Fibroblast of skin of back (primary cell): ENCODE measurements around the gene ATRNL1.
"Not testable (repeated sequence)": the region's sequence is repeated elsewhere in the genome, so short reads cannot be mapped to it uniquely, and the experiment has no call there.

Source experiments
- DNase-seq: peaks from one replicate; pipeline ENCODE4 v3.0.0-alpha.2; 2013

The ATRNL1 gene

GRCh38 chr10:115091161-115091560 is 2.0 kb upstream of the ATRNL1 start:
- DNase-seq = no peak

- no peak for DNase-seq
Measured at GRCh38 chr10:115092258-115092554, 959 bp upstream of the ATRNL1 start.

GRCh38 chr10:115092555-115093285 is 445 bp upstream of the ATRNL1 start:
- peak; percentile 55 for DNase-seq

GRCh38 chr10:115093776-115094408 is 727 bp downstream of the ATRNL1 start:
- DNase-seq = no peak

GRCh38 chr10:115094416-115095140 is 1.4 kb downstream of the ATRNL1 start:
- no peak for DNase-seq

- DNase-seq = no peak
Measured at GRCh38 chr10:115095758-115096157, 2.6 kb downstream of the ATRNL1 start.

- DNase-seq = no peak
Measured at GRCh38 chr10:115103700-115104099, 10.5 kb downstream of the ATRNL1 start.

GRCh38 chr10:115105411-115105810 is 12.2 kb downstream of the ATRNL1 start:
- DNase-seq = not testable (repeated sequence)

- no peak for DNase-seq
Measured at GRCh38 chr10:115107830-115108229, 14.7 kb downstream of the ATRNL1 start.

- no peak for DNase-seq
Measured at GRCh38 chr10:115117301-115117700, 24.1 kb downstream of the ATRNL1 start.

GRCh38 chr10:115118346-115118745 is 25.2 kb downstream of the ATRNL1 start:
- DNase-seq = no peak

GRCh38 chr10:115125505-115125904 is 32.3 kb downstream of the ATRNL1 start:
- DNase-seq = no peak

- DNase-seq = peak; percentile 37
Measured at GRCh38 chr10:115129752-115130151, 36.6 kb downstream of the ATRNL1 start.

- DNase-seq = no peak
Measured at GRCh38 chr10:115136616-115137015, 43.5 kb downstream of the ATRNL1 start.

- DNase-seq = peak; percentile 45
Measured at GRCh38 chr10:115141254-115141653, 48.1 kb downstream of the ATRNL1 start.

GRCh38 chr10:115157357-115157756 is 64.2 kb downstream of the ATRNL1 start:
- DNase-seq = no peak

- DNase-seq = no peak
Measured at GRCh38 chr10:115163129-115163528, 70.0 kb downstream of the ATRNL1 start.

GRCh38 chr10:115164220-115164619 is 71.1 kb downstream of the ATRNL1 start:
- no peak for DNase-seq

GRCh38 chr10:115167751-115168150 is 74.6 kb downstream of the ATRNL1 start:
- no peak for DNase-seq

- DNase-seq = peak; percentile 5
Measured at GRCh38 chr10:115171392-115171960, 78.3 kb downstream of the ATRNL1 start.

GRCh38 chr10:115173915-115174443 is 80.8 kb downstream of the ATRNL1 start:
- no peak for DNase-seq

GRCh38 chr10:115207276-115207675 is 114.1 kb downstream of the ATRNL1 start:
- not testable (repeated sequence) for DNase-seq

GRCh38 chr10:115209133-115209532 is 116.0 kb downstream of the ATRNL1 start:
- DNase-seq = no peak
